Omental fat pad (tissue), 4 donors: Measurements from ENCODE around the gene E2F2. TPM values are rescaled to one million over a fixed set of nuclear protein-coding genes. Genes with fewer than 3 reads are reported as not detected.

Source experiments
- ATAC-seq: fragments of 150-250 bp; one replicate; pipeline ENCODE4 v1.9.1; 2016; ENCODE audit warnings: mild to moderate bottlenecking, moderate library complexity; ENCODE audit not compliant: low FRiP score
- DNase-seq: peaks from one replicate; pipeline ENCODE4 v3.0.0-alpha.2; 2019; ENCODE audit warnings: low spot score
- CTCF ChIP-seq, 3 donors: fragments of 450-650 bp; IDR thresholded peaks; one replicate each; pipeline ENCODE4 v1.5.1; 2016 to 2017; ENCODE audit warnings: antibody characterized with exemption in 3 of 3, mild to moderate bottlenecking in 3 of 3, moderate library complexity in 2 of 3
- total RNA-seq, 4 donors: library from RNA; depleted of rRNA; stranded (reverse); fragments of >200 nt; gene quantifications; one replicate each; pipeline ENCODE4 v1.1.0, GENCODE V29; 2016

The E2F2 gene
- total RNA-seq, 4 donors from 2014 or later, result 0.31 to 1.5 (median 0.46) TPM

DNA sequence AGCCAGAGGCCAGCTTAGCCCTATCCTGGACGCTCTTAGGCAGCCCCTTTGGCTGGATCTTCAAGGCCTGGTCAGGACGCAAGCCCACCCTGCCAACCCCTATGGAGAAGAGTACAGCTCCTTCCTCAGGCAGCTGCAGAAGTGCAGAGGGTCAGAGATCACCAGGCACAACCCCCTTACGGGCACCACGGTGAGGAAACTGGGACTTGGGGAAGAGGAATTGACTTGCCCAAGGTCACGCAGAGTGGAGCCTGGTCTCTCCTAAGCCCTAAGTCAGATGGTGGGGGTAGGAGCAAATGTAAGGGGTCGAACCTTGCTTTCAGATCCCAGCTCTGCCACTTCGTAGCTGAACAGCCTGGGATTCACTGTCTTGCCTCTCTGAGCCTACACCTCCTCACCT, 3.7 kb downstream of the E2F2 start:
- TF ChIP-seq CTCF (IDR thresholded peaks at IDR 0.05), result no peak
- ATAC-seq (no peak), DNase-seq (no peak)

GRCh38 chr1:23526329-23527041, 4.5 kb downstream of the E2F2 start:
- no peak for ATAC-seq
- no peak for DNase-seq
- TF ChIP-seq CTCF (IDR thresholded peaks at IDR 0.05), result no peak

DNA sequence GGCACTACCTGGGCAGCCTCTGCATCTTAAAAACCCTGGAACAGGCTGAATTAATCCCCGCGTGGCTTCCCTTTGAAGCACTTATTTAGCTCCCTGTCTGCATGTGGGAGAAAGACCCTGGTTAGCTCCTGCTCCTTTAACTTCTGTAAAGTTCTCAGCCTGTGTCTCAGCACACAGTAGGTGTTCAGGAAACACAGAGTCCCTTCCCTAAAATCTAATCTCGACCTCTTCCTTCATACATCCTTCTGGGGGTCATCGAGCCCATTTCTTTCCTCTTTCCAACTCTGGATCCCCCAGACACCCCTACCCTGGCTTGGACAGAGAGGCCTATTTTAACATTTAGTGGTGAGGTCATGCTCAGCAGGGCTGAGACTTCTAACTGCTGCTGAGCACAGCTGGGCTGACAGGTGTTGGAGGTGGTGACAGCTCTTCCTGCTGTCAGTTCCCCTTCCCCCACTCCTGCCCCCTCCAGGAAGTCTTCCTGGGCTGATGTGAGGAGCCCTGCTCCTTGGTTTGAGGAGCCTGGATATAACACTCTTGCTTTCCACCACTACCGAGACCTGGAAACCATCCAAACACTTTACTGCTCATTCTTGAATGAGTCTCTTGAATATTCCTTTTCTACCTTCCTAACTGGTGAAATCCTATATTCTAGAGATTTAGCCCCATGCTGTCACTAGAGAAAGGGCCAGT, 5.3 kb downstream of the E2F2 start:
- ATAC-seq, result no peak
- TF ChIP-seq CTCF (IDR thresholded peaks at IDR 0.05), result no peak
- no peak for DNase-seq

GRCh38 chr1:23524716-23525401, 6.2 kb downstream of the E2F2 start:
- no peak for ATAC-seq
- TF ChIP-seq CTCF (IDR thresholded peaks at IDR 0.05), result no peak

GRCh38 chr1:23524163-23524562, 6.9 kb downstream of the E2F2 start:
- TF ChIP-seq CTCF (IDR thresholded peaks at IDR 0.05), result no peak
- no peak for ATAC-seq
- DNase-seq, result no peak

More at GRCh38 chr1:23524716-23525401, 6.2 kb downstream of the E2F2 start:
- no peak for DNase-seq

- no peak for TF ChIP-seq CTCF (IDR thresholded peaks at IDR 0.05)
- ATAC-seq (no peak), DNase-seq (no peak)
Measured at GRCh38 chr1:23522244-23522982, 8.6 kb downstream of the E2F2 start.
